Chondrocyte (in vitro differentiated cells): ENCODE data around the gene G6PC3. TPM values are rescaled to one million over a fixed set of nuclear protein-coding genes. Genes with fewer than 3 reads are reported as not detected.

Experiments used
- DNase-seq: peaks from one replicate; pipeline ENCODE4 v3.0.0; 2021; ENCODE audit warnings: mixed read lengths, low spot score
- H3K27ac Mint-ChIP-seq: one replicate; pipeline ENCODE4 v1.8.0; 2021; ENCODE audit warnings: mild to moderate bottlenecking, moderate library complexity, mixed read lengths; ENCODE audit not compliant: unreplicated experiment
- H3K27me3 Mint-ChIP-seq: 2 replicates; pipeline ENCODE4 v1.8.0; 2021; ENCODE audit warnings: low read depth, mixed read lengths
- H3K36me3 Mint-ChIP-seq: 2 replicates; pipeline ENCODE4 v1.8.0; 2021; ENCODE audit warnings: low read depth, mixed read lengths
- H3K4me1 Mint-ChIP-seq: 2 replicates; pipeline ENCODE4 v1.8.0; 2021; ENCODE audit warnings: low read depth, mild to moderate bottlenecking, mixed read lengths
- H3K4me3 Mint-ChIP-seq: one replicate; pipeline ENCODE4 v1.8.0; 2021; ENCODE audit warnings: mild to moderate bottlenecking, moderate library complexity, mixed read lengths; ENCODE audit not compliant: unreplicated experiment
- H3K9me3 Mint-ChIP-seq: 2 replicates; pipeline ENCODE4 v1.8.0; 2021; ENCODE audit warnings: low read depth, mixed read lengths
- CTCF ChIP-seq: fragments of 200-600 bp; sonication (generic); IDR thresholded peaks from 2 replicates; pipeline ENCODE4 v1.5.0; 2021; ENCODE audit warnings: antibody characterized with exemption, mild to moderate bottlenecking, moderate library complexity
- total RNA-seq: library from RNA; stranded (reverse); gene quantifications from 3 replicates; pipeline ENCODE4 v1.2.1, GENCODE V29; 2021

Gene G6PC3
- total RNA-seq, 1 donor from 2014 or later, result 59.2 TPM

GRCh38 chr17:44063704-44064639 is 6.6 kb upstream of the G6PC3 start:
- no peak for DNase-seq
- no peak overlapping the region for H3K4me3 Mint-ChIP-seq
- H3K36me3 Mint-ChIP-seq, result peaks cover 17% of the 10 kb centered on the region
- TF ChIP-seq CTCF, result no peak
- H3K27ac Mint-ChIP-seq, result peak overlapping the region; percentile 67
- no peaks in the 10 kb centered on the region for H3K27me3 Mint-ChIP-seq
- no peaks in the 10 kb centered on the region for H3K9me3 Mint-ChIP-seq
- H3K4me1 Mint-ChIP-seq, result peaks cover 40% of the 10 kb centered on the region

GRCh38 chr17:44065668-44066203 is 4.8 kb upstream of the G6PC3 start:
- no peak for DNase-seq
- no peak for TF ChIP-seq CTCF
- peaks cover 12% of the 10 kb centered on the region for H3K36me3 Mint-ChIP-seq
- peaks cover 47% of the 10 kb centered on the region for H3K4me1 Mint-ChIP-seq
- no peaks in the 10 kb centered on the region for H3K9me3 Mint-ChIP-seq
- peak overlapping the region; percentile 95 for H3K27ac Mint-ChIP-seq
- H3K27me3 Mint-ChIP-seq, result no peaks in the 10 kb centered on the region
- H3K4me3 Mint-ChIP-seq, result peak overlapping the region; percentile 92

- Mint-ChIP-seq H3K27ac (peak within 1 kb of the TSS; percentile 95), H3K27me3 (no peaks in the 10 kb centered on the region), H3K4me1 (peaks cover 49% of the 10 kb centered on the region), H3K4me3 (peak within 1 kb of the TSS; percentile 92), H3K9me3 (no peaks in the 10 kb centered on the region), H3K36me3 (peaks cover 12% of the 10 kb centered on the region)
- peak; percentile 14 for TF ChIP-seq CTCF
- peak; percentile 95 for DNase-seq
Observed at GRCh38 chr17:44066204-44066930, 4.2 kb upstream of the G6PC3 start, which contains the start of gene LSM12. LSM12 (minus strand) TSS chr17:44066671; CDS start chr17:44066587, 84 bp downstream.

GRCh38 chr17:44067545-44067940 is 3.0 kb upstream of the G6PC3 start:
- Mint-ChIP-seq H3K27me3 (no peaks in the 10 kb centered on the region), H3K9me3 (no peaks in the 10 kb centered on the region), H3K4me3 (no peak overlapping the region), H3K36me3 (peaks cover 10% of the 10 kb centered on the region), H3K4me1 (peaks cover 53% of the 10 kb centered on the region), H3K27ac (peak overlapping the region; percentile 22)
- no peak for DNase-seq
- TF ChIP-seq CTCF, result no peak

GRCh38 chr17:44069974-44070454 is 521 bp upstream of the G6PC3 start:
- DNase-seq, result no peak
- no peaks in the 10 kb centered on the region for H3K27me3 Mint-ChIP-seq
- TF ChIP-seq CTCF, result peak; percentile 42
- peak overlapping the region; percentile 99 for H3K27ac Mint-ChIP-seq
- H3K4me3 Mint-ChIP-seq, result peak overlapping the region; percentile 90
- H3K9me3 Mint-ChIP-seq, result no peaks in the 10 kb centered on the region
- peaks cover 4% of the 10 kb centered on the region for H3K36me3 Mint-ChIP-seq
- peaks cover 44% of the 10 kb centered on the region for H3K4me1 Mint-ChIP-seq
